Embryonic facial prominence (tissue), 1 donor: ENCODE results near the gene FAM24B.

Experiments
- DNase-seq: peaks from one replicate; pipeline ENCODE4 v3.0.0-alpha.2; 2016; ENCODE audit errors: extremely low spot score

FAM24B gene

DNA sequence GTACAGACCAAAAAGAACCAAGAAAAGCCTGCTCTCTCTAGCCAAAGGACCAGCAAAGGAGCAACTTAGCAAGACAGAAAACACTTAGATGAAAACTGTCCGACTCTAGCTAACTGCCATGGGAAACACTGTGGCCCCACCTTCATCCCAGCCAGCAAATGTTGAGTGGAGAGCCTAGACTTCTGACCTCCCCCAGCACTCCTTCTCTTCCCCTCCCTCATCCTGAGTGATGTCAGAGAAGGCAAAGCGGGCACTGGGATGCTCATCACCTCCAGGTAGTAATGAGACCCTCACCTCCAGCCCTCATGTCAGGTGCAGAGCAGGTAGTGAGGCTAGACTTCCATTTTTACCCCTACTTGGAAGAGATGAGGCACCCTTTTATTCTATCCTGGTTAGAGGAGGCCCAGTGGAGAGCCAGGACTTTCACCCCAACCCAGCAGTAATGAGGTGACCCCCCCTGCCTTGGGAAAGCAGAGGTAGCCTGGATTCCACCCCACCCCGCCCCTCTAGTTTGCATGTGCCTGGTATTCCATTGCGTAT is 50.6 kb downstream of the FAM24B start:
- no peak for DNase-seq

DNA sequence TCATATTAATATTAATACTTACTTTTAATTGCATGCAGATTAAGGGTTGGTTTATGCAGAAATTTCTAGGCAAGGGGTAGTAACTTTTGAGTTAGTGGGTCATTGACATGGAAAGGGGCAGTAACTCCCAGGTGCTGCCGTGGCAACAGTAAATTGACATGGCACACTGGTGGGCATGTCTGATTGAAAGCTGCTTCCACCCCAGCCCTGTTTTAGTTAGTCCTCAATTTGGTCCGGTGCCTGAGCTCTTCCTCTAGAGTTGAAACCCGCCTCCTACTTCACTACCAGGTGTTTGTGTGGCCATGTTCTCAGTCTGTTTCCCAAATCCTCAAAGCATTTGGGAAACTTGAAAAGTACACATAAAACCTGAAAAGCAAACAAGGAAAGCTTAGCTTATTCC is 52.1 kb downstream of the FAM24B start:
- DNase-seq: no peak

DNA sequence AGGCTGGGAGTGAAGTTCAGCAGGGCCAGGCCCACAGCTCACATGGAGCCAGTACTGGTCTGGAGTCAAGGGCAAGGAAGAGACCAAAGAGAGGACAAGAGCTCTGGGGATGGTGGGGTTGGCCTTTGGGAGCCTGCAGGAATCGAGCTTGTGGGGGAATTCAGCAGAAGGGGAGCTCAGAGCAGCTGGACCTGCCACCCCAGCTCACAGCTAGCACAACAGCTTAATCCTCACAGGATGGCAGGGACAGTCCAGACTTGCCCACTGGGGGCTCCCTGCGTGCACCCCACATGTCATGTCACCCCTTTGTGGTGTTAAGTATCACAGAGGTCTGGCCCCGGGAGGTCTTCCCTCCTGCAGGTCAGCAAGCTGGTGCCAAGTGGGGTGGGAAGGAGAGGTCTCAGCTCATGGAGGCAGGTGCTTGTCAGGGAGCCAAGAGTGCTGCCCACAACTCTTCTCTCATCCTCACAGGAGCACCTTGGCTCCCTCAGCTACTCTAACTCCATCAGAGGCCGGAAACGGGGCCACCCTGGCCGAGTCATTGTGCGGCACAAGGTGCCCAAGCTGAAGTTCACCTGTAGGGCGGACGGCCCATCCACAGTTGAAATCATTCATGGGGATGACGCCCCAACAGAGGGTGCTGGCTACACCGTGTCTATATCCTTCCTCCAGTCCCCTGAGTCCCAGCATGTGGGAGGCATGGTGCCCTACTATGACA is 56.2 kb downstream of the FAM24B start:
- no peak for DNase-seq

DNA sequence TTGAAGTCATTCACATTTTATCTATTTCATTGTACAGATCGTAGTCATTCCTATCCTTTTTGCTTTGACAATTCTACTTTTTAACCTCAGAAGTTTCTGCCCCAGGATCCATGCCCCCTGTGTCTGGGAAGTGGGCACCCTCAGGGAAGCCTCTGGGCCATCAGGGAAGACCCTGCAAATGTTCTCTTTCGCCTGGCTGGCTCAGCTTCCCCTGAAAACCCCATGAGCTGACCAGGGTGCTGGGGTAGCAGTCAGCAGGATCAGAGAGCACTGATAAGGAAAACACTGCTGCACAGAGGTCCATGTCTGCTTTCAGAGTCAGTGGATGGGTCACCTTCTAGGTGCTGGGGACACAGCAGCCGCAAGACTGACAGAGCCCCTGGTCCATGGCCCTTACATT is 57.6 kb downstream of the FAM24B start:
- no peak for DNase-seq

DNA sequence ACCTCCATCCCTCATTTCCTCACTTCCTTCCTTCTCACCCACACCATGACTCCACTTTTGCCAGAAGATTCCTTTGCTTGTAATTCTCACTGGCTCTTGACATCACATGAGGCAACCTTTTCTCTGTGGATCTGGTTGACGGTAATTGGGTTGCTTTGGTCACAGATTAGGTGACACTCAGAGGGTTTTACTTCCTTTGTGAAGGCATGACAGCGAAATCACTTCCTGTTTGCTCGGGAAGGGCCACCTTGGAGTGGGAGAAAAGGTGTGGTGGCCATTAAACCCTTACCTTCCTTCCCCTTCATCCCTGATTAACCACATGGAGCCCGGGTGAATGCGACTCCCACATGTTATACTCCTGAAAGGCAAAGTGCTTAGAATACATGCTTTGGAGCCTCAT is 63.9 kb downstream of the FAM24B start:
- DNase-seq: no peak

DNA sequence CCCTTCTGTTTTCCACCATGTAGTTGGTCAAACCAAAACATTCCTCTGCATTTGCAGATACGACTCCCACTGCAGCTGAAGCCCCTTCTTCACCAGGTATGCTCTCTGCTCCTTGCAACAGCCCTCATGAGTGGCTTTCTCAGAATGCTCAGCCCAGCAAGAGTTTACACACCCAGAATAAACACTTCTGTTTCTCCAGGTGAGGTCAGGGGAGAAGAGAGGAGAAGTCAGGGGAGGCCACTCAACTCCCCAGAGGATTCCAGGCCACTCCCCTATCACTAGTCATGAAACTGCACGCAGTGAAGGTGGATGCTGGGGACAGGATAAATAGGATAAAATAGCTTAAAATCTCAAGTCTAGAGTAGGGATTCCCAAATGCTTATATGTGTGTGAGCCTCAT is 64.9 kb downstream of the FAM24B start:
- no peak for DNase-seq

DNA sequence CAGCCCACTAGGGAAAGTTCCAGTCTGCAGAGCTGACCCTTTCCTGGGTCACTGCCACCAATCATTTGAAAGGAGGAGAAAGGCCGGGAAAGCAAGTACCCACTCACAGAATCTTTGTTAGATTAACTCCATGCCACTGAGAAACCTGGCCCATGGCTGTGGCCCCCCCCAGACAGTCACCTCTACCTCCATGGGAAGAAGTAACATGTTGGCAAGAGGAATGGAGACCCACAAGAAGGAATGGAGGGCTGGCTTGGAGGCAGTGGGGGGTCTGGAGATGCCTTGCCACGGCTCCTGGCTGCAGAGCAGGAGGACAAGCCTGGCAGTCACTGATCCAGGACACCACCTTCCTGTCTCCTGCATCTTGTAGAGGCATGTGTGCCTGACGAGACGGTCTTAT is 66.6 kb downstream of the FAM24B start:
- DNase-seq: no peak

DNA sequence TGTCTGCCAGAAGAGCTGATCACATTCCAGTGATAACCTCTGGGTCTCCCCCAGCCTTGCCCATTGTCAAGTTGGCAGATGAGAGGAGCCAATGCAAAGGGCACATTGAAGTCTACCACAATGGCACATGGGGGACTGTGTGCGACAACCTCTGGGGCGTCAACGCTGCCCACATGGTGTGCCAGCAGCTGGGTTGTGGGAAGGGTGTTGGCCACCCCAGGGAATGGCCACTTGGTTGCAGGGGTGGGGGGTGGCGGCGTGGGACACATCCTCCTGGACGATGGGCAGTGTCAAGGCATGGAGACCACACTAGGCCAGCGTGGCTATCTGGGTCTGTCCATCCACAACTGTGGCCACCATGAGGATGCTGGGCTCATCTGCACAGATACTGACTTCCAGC is 77.1 kb downstream of the FAM24B start:
- no peak for DNase-seq
